Measurements from ENCODE around the gene PDXDC1. TPM values are rescaled to one million over a fixed set of nuclear protein-coding genes. Genes with fewer than 3 reads are reported as not detected.

Gene PDXDC1
- total RNA-seq, 3 donors from 2014 or later (not counting 1 experiment from before 2014, with no cell fraction given) = 72.7 to 88.2 (median 75.1) TPM

- H3K27ac ChIP-seq (ENCODE audit: low read length) = no peak overlapping the region
- Mint-ChIP-seq H3K36me3 (no peaks in the 10 kb centered on the region), H3K4me1 (peaks cover 16 to 20% of the 10 kb centered on the region in 2 donors), H3K4me3 (peak overlapping the region; percentile 17), H3K27ac (no peak overlapping the region), H3K27me3 (ENCODE audit: low read depth in 2 of 2) (no peaks in the 10 kb centered on the region), H3K9me3 (no peaks in the 10 kb centered on the region)
- DNase-seq (no peak), ATAC-seq (no peak)
- peaks cover 19% of the 10 kb centered on the region for H3K4me1 ChIP-seq (ENCODE audit: control insufficient read depth, insufficient read depth, low read length)
- intact Hi-C loops (cut with micrococcal nuclease) = no loop called here
- WGBS (ENCODE audit: insufficient coverage) = 89% methylated on average over 9 of the region's 10 CpGs
- TF ChIP-seq CTCF (IDR thresholded peaks at IDR 0.05) = no peak
- H3K4me3 ChIP-seq (ENCODE audit: low read length) = no peak overlapping the region
- H3K27me3 ChIP-seq (ENCODE audit: control insufficient read depth, insufficient read depth, low read length) = no peaks in the 10 kb centered on the region
- no peaks in the 10 kb centered on the region for H3K9me3 ChIP-seq (ENCODE audit: control insufficient read depth, insufficient read depth, low read length)
- no peaks in the 10 kb centered on the region for H3K36me3 ChIP-seq (ENCODE audit: control insufficient read depth, insufficient read depth, low read length)
Observed at GRCh38 chr16:15052747-15053476, 78.1 kb downstream of the PDXDC1 start.

GRCh38 chr16:15053904-15054303 lies 79.1 kb downstream of the PDXDC1 start:
- Histone ChIP-seq H3K4me3 (ENCODE audit: low read length) (no peak overlapping the region), H3K36me3 (ENCODE audit: control insufficient read depth, insufficient read depth, low read length) (no peaks in the 10 kb centered on the region), H3K27ac (ENCODE audit: low read length) (no peak overlapping the region), H3K4me1 (ENCODE audit: control insufficient read depth, insufficient read depth, low read length) (peaks cover 19% of the 10 kb centered on the region), H3K9me3 (ENCODE audit: control insufficient read depth, insufficient read depth, low read length) (no peaks in the 10 kb centered on the region), H3K27me3 (ENCODE audit: control insufficient read depth, insufficient read depth, low read length) (no peaks in the 10 kb centered on the region)
- ATAC-seq (no peak), DNase-seq (no peak)
- no peak for TF ChIP-seq CTCF (IDR thresholded peaks at IDR 0.05)
- 87% methylated on average over 10 of the region's 10 CpGs for WGBS (ENCODE audit: insufficient coverage)
- Mint-ChIP-seq H3K4me1 (peaks cover 16 to 20% of the 10 kb centered on the region in 2 donors), H3K4me3 (peak overlapping the region; percentile 90), H3K36me3 (no peaks in the 10 kb centered on the region), H3K9me3 (no peaks in the 10 kb centered on the region), H3K27me3 (ENCODE audit: low read depth in 2 of 2) (no peaks in the 10 kb centered on the region), H3K27ac (peak overlapping the region in 1 of 2 donors; percentile 28)
- intact Hi-C loops (cut with micrococcal nuclease) = no loop called here

- ATAC-seq (no peak), DNase-seq (no peak)
- peaks cover 3% of the 10 kb centered on the region for H3K36me3 ChIP-seq (ENCODE audit: control insufficient read depth, insufficient read depth, low read length)
- H3K4me1 ChIP-seq (ENCODE audit: control insufficient read depth, insufficient read depth, low read length) = peaks cover 19% of the 10 kb centered on the region
- intact Hi-C loops (cut with micrococcal nuclease) = no loop called here
- Mint-ChIP-seq H3K9me3 (no peaks in the 10 kb centered on the region), H3K4me3 (peak overlapping the region; percentile 90), H3K27me3 (ENCODE audit: low read depth in 2 of 2) (no peaks in the 10 kb centered on the region), H3K36me3 (no peaks in the 10 kb centered on the region), H3K27ac (peak overlapping the region; percentile 28 to 58), H3K4me1 (peaks cover 16 to 20% of the 10 kb centered on the region in 2 donors)
- no peak for TF ChIP-seq CTCF (IDR thresholded peaks at IDR 0.05)
- WGBS (ENCODE audit: insufficient coverage) = 92% methylated on average over 18 of the region's 19 CpGs
- H3K27ac ChIP-seq (ENCODE audit: low read length) = no peak overlapping the region
- H3K27me3 ChIP-seq (ENCODE audit: control insufficient read depth, insufficient read depth, low read length) = no peaks in the 10 kb centered on the region
- H3K4me3 ChIP-seq (ENCODE audit: low read length) = peak overlapping the region; percentile 93
- H3K9me3 ChIP-seq (ENCODE audit: control insufficient read depth, insufficient read depth, low read length) = no peaks in the 10 kb centered on the region
Observed at GRCh38 chr16:15054357-15055140, 79.7 kb downstream of the PDXDC1 start.

Data from natural killer cell (primary cell).